ENCODE measurements around the gene ELOVL4.

ELOVL4 gene

DNA sequence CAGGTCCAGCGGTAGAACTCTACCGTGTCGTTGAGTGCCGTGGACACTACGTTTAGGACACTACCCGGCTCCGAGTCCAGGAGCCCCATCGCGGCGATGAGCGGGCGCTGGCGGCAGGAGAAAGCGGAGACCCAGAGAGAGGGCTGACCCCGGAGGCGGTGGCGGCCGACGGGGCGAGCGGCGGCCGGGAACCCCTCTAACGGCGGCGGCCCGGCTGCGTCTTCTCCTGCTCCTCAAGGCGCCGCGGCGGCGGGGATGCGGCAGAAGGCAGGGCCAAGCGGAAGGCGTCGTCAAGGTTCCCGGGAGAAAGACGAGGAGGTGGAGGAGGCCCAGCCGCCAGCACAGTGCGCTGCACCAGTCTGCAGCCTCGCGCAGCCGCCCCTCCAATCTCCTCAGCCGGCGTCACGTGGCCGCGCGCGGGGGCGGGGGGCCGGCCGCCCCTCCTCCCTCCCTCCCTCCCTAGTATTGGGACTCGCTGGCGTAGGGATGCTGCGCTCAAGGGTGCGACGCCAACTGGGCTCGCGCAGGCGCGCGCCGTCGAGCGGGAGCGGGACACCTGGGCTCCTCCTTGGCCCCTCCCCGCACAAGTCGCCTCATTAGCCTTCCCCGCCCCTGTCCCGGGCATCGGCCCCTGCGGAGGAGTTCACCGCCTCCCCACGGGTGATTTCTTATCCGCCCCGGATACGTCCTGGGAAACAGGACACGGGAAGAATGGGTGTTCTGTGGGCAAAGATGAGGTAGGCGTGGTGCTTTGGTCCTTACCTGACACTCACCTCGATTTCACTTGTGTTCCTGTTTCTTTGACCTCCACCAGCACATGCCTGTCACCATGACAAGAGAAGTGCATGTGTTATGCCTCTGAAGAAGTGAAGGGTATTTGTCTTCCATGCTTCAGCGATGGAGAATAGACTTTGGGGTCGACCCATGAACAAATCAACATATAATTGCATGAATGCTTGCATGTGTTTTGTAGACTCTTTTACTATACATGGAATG lies at the start of gene ELOVL4:
ELOVL4 (minus strand) TSS at position 363 of the 996 bp plus-strand sequence; CDS start at position 89, 274 bp downstream.
- Histone ChIP-seq H3K4me3 (no peak within 1 kb of the TSS), H3K36me3 (no peaks in the 10 kb centered on the region), H3K9ac (no peak within 1 kb of the TSS), H3K9me3 (peaks cover 5% of the 10 kb centered on the region; the same call in 1 of the 2 replicates), H3K4me1 (no peaks in the 10 kb centered on the region), H3K4me2 (no peak within 1 kb of the TSS), H3K27me3 (no peaks in the 10 kb centered on the region), H3K27ac (no peak within 1 kb of the TSS), H4K20me1 (no peaks in the 10 kb centered on the region)
- TF ChIP-seq Cebpa-rat (IDR thresholded peaks at IDR 0.05) = no peak

DNA sequence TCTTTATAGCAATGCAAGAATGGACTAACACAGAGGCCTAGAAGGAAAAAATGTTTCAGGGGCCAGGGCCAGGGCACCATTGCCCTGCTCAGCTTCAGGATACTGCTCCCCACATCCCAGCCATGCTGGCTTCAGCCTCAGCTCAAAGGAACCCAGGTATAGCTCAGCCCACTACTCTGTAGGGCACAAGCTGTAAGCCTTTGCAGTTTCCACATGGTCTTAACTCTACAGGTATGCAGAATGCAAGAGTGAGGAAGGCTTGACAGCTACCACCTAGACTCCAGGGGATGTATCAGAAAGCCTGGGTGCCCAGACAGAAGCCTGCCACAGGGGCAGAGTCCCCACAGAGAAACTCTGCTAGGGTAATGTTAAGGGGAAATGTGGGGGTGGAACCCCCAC lies 46.6 kb upstream of the ELOVL4 start:
- Histone ChIP-seq H3K4me2 (no peak overlapping the region), H3K27ac (no peak overlapping the region)
- no peak for TF ChIP-seq Cebpa-rat (IDR thresholded peaks at IDR 0.05)

GRCh38 chr6:79993012-79993910 lies 45.9 kb upstream of the ELOVL4 start:
- Histone ChIP-seq H3K27me3 (no peaks in the 10 kb centered on the region), H3K27ac (no peak overlapping the region), H3K9me3 (no peaks in the 10 kb centered on the region), H3K4me2 (no peak overlapping the region), H3K9ac (no peak overlapping the region), H3K4me1 (no peaks in the 10 kb centered on the region), H4K20me1 (no peaks in the 10 kb centered on the region), H3K4me3 (no peak overlapping the region), H3K36me3 (no peaks in the 10 kb centered on the region)
- no peak for TF ChIP-seq Cebpa-rat (IDR thresholded peaks at IDR 0.05)

More for the DNA sequence above, 46.6 kb upstream of the ELOVL4 start:
- no peak overlapping the region for H3K9ac ChIP-seq
- no peaks in the 10 kb centered on the region for H3K9me3 ChIP-seq
- H3K27me3 ChIP-seq = no peaks in the 10 kb centered on the region
- H3K36me3 ChIP-seq = no peaks in the 10 kb centered on the region
- H3K4me3 ChIP-seq = no peak overlapping the region
- H4K20me1 ChIP-seq = no peaks in the 10 kb centered on the region
- no peaks in the 10 kb centered on the region for H3K4me1 ChIP-seq

DNA sequence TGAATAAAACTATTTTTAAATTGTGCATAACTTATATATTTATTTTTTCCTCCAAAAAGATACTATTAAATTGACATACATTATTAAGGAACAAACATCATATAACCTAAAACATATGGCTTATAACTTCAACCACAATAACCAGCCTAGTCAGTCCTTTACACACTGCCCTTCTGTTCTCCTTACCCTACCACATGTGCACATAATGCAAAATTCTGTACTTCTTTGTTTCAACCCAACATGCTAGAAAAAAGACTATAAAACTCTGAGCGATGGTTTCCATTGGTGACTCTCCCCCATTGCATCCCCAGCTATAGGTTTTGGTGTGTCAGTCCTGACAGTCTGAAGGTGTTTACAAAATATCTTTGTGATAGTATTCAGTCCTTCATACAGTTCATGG lies 42.3 kb upstream of the ELOVL4 start:
- no peaks in the 10 kb centered on the region for H3K9me3 ChIP-seq
- H3K4me1 ChIP-seq = peaks cover 6% of the 10 kb centered on the region; the same call in 1 of the 2 replicates
- no peaks in the 10 kb centered on the region for H3K36me3 ChIP-seq
- H3K9ac ChIP-seq = no peak overlapping the region
- no peaks in the 10 kb centered on the region for H3K27me3 ChIP-seq
- no peak overlapping the region for H3K4me3 ChIP-seq
- H4K20me1 ChIP-seq = no peaks in the 10 kb centered on the region
- TF ChIP-seq Cebpa-rat (IDR thresholded peaks at IDR 0.05) = no peak
- H3K27ac ChIP-seq = no peak overlapping the region
- H3K4me2 ChIP-seq = no peak overlapping the region

DNA sequence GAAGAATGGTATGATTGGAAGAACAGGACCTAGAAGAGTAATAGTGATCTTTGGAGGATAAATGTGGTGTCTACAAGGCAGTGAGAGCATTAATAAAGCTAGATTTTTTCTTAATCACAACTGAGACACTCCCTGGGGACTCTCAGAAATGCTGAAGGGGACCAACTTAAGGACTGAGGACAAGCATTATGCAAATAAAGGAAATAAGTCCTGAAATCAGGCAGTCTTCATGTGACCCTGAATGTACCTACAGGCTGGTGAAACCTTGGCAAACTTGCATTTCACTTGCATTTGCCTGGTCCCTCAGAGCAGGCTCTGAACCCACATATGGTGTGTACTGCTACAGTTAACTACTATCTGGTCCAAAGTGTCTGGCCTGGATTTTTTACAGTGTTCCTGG lies 37.8 kb upstream of the ELOVL4 start:
- peaks cover 12% of the 10 kb centered on the region; the same call in 1 of the 2 replicates for H3K4me1 ChIP-seq
- H3K27ac ChIP-seq = no peak overlapping the region
- no peaks in the 10 kb centered on the region for H4K20me1 ChIP-seq
- no peak overlapping the region for H3K4me2 ChIP-seq
- H3K9me3 ChIP-seq = no peaks in the 10 kb centered on the region
- no peak for TF ChIP-seq Cebpa-rat (IDR thresholded peaks at IDR 0.05)
- no peaks in the 10 kb centered on the region for H3K36me3 ChIP-seq
- H3K9ac ChIP-seq = no peak overlapping the region
- no peaks in the 10 kb centered on the region for H3K27me3 ChIP-seq
- H3K4me3 ChIP-seq = no peak overlapping the region

GRCh38 chr6:79984261-79984660 lies 36.9 kb upstream of the ELOVL4 start:
- peaks cover 12% of the 10 kb centered on the region; the same call in 1 of the 2 replicates for H3K4me1 ChIP-seq
- no peaks in the 10 kb centered on the region for H3K36me3 ChIP-seq
- H3K4me2 ChIP-seq = no peak overlapping the region; the same call in 1 of the 2 replicates
- no peaks in the 10 kb centered on the region for H3K9me3 ChIP-seq
- no peak overlapping the region for H3K9ac ChIP-seq
- H3K27me3 ChIP-seq = no peaks in the 10 kb centered on the region
- no peak for TF ChIP-seq Cebpa-rat (IDR thresholded peaks at IDR 0.05)
- H3K4me3 ChIP-seq = no peak overlapping the region
- no peak overlapping the region for H3K27ac ChIP-seq
- no peaks in the 10 kb centered on the region for H4K20me1 ChIP-seq

DNA sequence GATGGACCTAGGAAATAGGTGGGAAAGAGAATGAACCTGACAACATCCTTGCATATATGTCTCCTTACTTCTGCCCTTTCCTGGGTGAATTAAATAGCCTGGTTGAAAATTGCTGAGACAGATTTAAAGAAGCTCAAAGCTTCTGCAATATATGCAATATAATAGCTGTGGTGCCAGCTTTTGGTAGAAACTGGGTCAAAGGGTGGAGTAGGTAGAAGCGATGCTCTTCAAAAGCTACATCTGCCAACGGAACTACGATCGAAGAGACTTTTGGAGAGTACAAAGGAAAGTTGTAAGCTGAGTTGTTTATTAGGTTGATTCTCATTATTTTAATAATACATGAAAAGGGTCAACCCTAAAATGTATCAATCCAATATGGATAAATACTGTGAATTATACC lies 34.3 kb upstream of the ELOVL4 start:
- TF ChIP-seq Cebpa-rat (IDR thresholded peaks at IDR 0.05) = no peak
- Histone ChIP-seq H4K20me1 (no peaks in the 10 kb centered on the region), H3K9me3 (no peaks in the 10 kb centered on the region), H3K27me3 (no peaks in the 10 kb centered on the region), H3K36me3 (no peaks in the 10 kb centered on the region), H3K4me1 (peaks cover 12% of the 10 kb centered on the region; the same call in 1 of the 2 replicates), H3K27ac (no peak overlapping the region), H3K9ac (no peak overlapping the region), H3K4me3 (no peak overlapping the region), H3K4me2 (no peak overlapping the region)

DNA sequence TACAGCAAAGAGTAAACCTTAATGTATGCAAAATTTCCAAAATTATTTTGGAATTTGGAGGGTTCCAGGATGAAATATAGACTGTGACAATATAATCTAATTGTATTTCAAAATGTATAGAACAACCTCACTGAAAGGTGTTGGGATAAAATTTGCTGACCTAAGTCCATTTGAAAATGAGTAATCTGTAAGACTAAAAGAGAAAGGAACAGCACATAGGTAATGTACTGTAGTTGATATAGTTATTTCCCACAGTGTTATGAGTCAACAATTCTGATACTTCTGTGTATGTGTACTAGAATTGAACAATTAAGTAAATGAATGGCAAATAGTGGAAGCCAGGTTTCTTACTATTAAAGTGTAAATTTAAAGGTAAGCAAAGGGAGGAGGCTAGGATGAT lies 23.8 kb upstream of the ELOVL4 start:
- H3K9me3 ChIP-seq = peaks cover 4% of the 10 kb centered on the region; the same call in 1 of the 2 replicates
- TF ChIP-seq Cebpa-rat (IDR thresholded peaks at IDR 0.05) = no peak
- no peaks in the 10 kb centered on the region for H3K36me3 ChIP-seq
- no peak overlapping the region for H3K4me3 ChIP-seq
- no peaks in the 10 kb centered on the region for H3K4me1 ChIP-seq
- no peaks in the 10 kb centered on the region for H4K20me1 ChIP-seq
- H3K4me2 ChIP-seq = no peak overlapping the region
- H3K27me3 ChIP-seq = no peaks in the 10 kb centered on the region
- no peak overlapping the region for H3K9ac ChIP-seq
- no peak overlapping the region for H3K27ac ChIP-seq

DNA sequence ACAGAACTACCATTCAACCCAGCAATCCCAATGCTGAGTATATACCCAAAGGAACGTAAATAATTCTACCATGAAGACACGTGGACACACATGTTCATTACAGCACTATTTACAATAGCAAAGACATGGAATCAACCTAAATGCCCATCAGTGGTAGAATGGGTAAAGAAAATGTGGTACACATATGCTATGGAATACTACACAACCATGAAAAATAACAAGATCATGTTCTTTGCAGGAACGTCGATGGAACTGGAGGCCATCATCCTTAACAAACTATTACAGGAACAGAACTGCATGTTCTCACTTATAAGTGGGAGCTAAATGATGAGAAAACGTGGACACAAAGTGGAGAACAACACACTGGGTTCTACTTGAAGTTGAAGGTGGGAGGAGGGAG lies 22.4 kb upstream of the ELOVL4 start:
- peaks cover 4% of the 10 kb centered on the region; the same call in 1 of the 2 replicates for H3K9me3 ChIP-seq
- H3K4me1 ChIP-seq = 0 out of 2 replicates have a peak, but pooled peaks cover 1% of the 10 kb centered on the region
- H3K36me3 ChIP-seq = no peaks in the 10 kb centered on the region
- no peak overlapping the region for H3K4me2 ChIP-seq
- H4K20me1 ChIP-seq = no peaks in the 10 kb centered on the region
- no peak overlapping the region for H3K27ac ChIP-seq
- no peak overlapping the region for H3K9ac ChIP-seq
- TF ChIP-seq Cebpa-rat (IDR thresholded peaks at IDR 0.05) = no peak
- H3K4me3 ChIP-seq = no peak overlapping the region
- no peaks in the 10 kb centered on the region for H3K27me3 ChIP-seq

Data from BLaER1 (cell line).